K562 (cell line): ENCODE data around the gene EML2. TPM values are rescaled to one million over a fixed set of nuclear protein-coding genes. Genes with fewer than 3 reads are reported as not detected.

ENCODE experiments used
- CBX8 ChIP-seq: fragments of 200-600 bp; sonication (generic); IDR thresholded peaks from 2 replicates; pipeline ENCODE4 v1.6.1; 2012; ENCODE audit warnings: borderline replicate concordance, mixed run types, low read depth, mild to moderate bottlenecking, moderate library complexity, mixed read lengths, low read length, control low read depth, inconsistent platforms; ENCODE audit not compliant: poor library complexity, severe bottlenecking; ENCODE audit errors: extremely low read depth
- CEBPB ChIP-seq: fragments of 450-650 bp; IDR thresholded peaks from 2 replicates; pipeline ENCODE4 v1.6.1; 2016; ENCODE audit warnings: missing genetic modification characterization, missing compliant biosample characterization
- NUFIP1 ChIP-seq: fragments of 450-650 bp; IDR thresholded peaks from 2 replicates; pipeline ENCODE4 v1.6.1; 2018; ENCODE audit not compliant: partially characterized antibody
- PCBP1 ChIP-seq: fragments of 200-400 bp; formaldehyde crosslinking; IDR thresholded peaks from 2 replicates; pipeline ENCODE4 v1.6.1; 2018; ENCODE audit warnings: mild to moderate bottlenecking, low read depth, low read length; ENCODE audit not compliant: poor library complexity, severe bottlenecking
- TCFL5 ChIP-seq: fragments of 250-450 bp; sonication (Bioruptor Pico); conservative IDR thresholded peaks from 2 replicates; pipeline ENCODE4 v1.6.1; 2021; ENCODE audit warnings: mild to moderate bottlenecking, moderate library complexity, matching md5 sums
- WHSC1 ChIP-seq: IDR thresholded peaks from one replicate; pipeline ENCODE4 v1.6.1; 2012; ENCODE audit warnings: low read length, control low read depth, inconsistent platforms
- ZKSCAN1 ChIP-seq: fragments of 150-350 bp; IDR thresholded peaks from 2 replicates; pipeline ENCODE4 v1.6.1; 2016; ENCODE audit warnings: low read depth, low read length
- ZNF140 ChIP-seq: fragments of 250-450 bp; sonication (Bioruptor Pico); IDR thresholded peaks from 2 replicates; pipeline ENCODE4 v1.8.0; 2021; ENCODE audit warnings: moderate library complexity, mild to moderate bottlenecking, inconsistent platforms
- ZNF445 ChIP-seq: fragments of 250-450 bp; sonication (Bioruptor Pico); IDR thresholded peaks from 2 replicates; pipeline ENCODE4 v1.4.0; 2020; ENCODE audit warnings: low read depth, mild to moderate bottlenecking, moderate library complexity
- ZNF583 ChIP-seq: fragments of 250-450 bp; sonication (Bioruptor Pico); IDR thresholded peaks from 2 replicates; pipeline ENCODE4 v1.4.0; 2020
- polyA plus RNA-seq, 8 experiments: library from polyadenylated mRNA; depleted of rRNA in 4 of 8; stranded (reverse) in 5 of 8; unstranded in 3 of 8; fragments of >200 nt; fragmentation: Nextera tagmentation in 2 of 8; fragmentation: Illumina TruSeq in 1 of 8; extraction: Ambion mirVana in 2 of 8; extraction: Trizol in 1 of 8; gene quantifications; 2 replicates each; pipeline versions ENCODE4 v1.2.1 to v1.2.3, GENCODE V29; 2011 to 2014; ENCODE audit warnings: inconsistent platforms in 1 of 8, missing spikeins in 1 of 8
- total RNA-seq, 7 experiments: library from RNA; depleted of rRNA in 6 of 7; stranded (reverse); fragments of >200 nt in 6 of 7; fragmentation: Illumina TruSeq in 2 of 7; extraction: Trizol in 2 of 7; gene quantifications; 2 replicates each; pipeline versions ENCODE4 v1.2.1 to v1.2.3, GENCODE V29; 2011 to 2021; ENCODE audit warnings: low replicate concordance in 1 of 7
- TF ChIP-seq, protein P1 (sequence below): fragments of 250-450 bp; sonication (Bioruptor Pico); IDR thresholded peaks from 2 replicates; pipeline ENCODE4 v1.8.0; 2021; ENCODE audit warnings: mild to moderate bottlenecking, moderate library complexity
- TF ChIP-seq, protein P2 (sequence below), 2 experiments: fragments of 450-650 bp in 1 of 2; sonication (generic) in 1 of 2; formaldehyde crosslinking in 1 of 2; IDR thresholded peaks; 2 replicates each; pipeline versions ENCODE4 v1.7.1 to v1.9.0; 2016 to 2022; ENCODE audit warnings: inconsistent platforms in 1 of 2, mild to moderate bottlenecking in 1 of 2, missing genetic modification reagents in 1 of 2
- TF ChIP-seq, protein P3 (sequence below): fragments of 250-450 bp; sonication (Bioruptor Pico); IDR thresholded peaks from 2 replicates; pipeline ENCODE4 v1.8.0; 2022; ENCODE audit warnings: moderate library complexity, mild to moderate bottlenecking, inconsistent platforms
- TF ChIP-seq, protein P4 (sequence below): sonication (generic); formaldehyde crosslinking; IDR thresholded peaks from 2 replicates; pipeline ENCODE4 v1.8.0; 2022; ENCODE audit warnings: mild to moderate bottlenecking, missing genetic modification reagents

Gene EML2
- total and polyA plus RNA-seq, 9 of the 15 experiments (the other 6 are each of a cell fraction or from before 2014, with no cell fraction given), result 2.6 to 69.6 (median 24.8) TPM

DNA sequence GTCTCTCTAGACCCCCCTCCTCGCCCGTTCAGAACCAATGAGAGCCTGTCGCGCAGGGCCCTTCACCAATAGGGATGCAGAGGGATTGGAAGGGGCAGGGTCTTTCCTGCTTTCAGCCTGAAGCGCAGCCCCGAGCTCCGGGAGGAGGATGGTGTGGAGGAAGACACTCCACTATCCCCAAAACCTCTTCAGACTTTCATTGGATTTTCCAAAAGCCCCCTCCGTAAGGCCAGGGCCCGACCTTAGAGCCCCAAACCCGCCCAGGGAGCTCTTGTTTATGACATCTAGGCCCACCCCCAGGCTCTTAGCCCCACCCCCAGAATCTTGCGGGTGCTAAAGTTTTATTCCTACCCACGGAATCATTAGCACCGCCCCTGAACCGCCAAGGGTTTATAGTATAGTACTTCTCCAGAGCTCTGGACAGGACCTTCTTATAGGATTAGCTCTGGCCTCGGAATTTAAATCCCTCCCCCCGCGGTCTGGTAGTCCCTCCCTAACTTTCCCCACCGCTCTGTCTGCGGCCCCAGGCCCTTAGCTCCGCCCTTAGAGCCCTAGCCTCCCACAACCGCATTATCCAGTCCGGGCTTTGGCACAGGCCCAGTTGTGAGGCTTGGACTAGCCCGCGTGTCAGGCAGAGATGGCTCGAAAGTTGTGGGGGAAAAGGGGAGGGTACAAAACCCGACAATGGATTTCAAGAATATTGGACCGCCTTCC is 6.6 kb upstream of the EML2 start (continued):
- TF ChIP-seq, protein P1, sequence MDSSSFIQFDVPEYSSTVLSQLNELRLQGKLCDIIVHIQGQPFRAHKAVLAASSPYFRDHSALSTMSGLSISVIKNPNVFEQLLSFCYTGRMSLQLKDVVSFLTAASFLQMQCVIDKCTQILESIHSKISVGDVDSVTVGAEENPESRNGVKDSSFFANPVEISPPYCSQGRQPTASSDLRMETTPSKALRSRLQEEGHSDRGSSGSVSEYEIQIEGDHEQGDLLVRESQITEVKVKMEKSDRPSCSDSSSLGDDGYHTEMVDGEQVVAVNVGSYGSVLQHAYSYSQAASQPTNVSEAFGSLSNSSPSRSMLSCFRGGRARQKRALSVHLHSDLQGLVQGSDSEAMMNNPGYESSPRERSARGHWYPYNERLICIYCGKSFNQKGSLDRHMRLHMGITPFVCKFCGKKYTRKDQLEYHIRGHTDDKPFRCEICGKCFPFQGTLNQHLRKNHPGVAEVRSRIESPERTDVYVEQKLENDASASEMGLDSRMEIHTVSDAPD (CRISPR knock-in tag), result no peak
- TF ChIP-seq CEBPB (tag), result no peak
- no peak for TF ChIP-seq WHSC1
- TF ChIP-seq ZNF445 (CRISPR knock-in tag), result no peak
- no peak for TF ChIP-seq PCBP1
- TF ChIP-seq TCFL5 (CRISPR knock-in tag), result no peak
- TF ChIP-seq ZKSCAN1, result peak; percentile 64; the same call in 1 of the 2 replicates
- TF ChIP-seq, protein P2, sequence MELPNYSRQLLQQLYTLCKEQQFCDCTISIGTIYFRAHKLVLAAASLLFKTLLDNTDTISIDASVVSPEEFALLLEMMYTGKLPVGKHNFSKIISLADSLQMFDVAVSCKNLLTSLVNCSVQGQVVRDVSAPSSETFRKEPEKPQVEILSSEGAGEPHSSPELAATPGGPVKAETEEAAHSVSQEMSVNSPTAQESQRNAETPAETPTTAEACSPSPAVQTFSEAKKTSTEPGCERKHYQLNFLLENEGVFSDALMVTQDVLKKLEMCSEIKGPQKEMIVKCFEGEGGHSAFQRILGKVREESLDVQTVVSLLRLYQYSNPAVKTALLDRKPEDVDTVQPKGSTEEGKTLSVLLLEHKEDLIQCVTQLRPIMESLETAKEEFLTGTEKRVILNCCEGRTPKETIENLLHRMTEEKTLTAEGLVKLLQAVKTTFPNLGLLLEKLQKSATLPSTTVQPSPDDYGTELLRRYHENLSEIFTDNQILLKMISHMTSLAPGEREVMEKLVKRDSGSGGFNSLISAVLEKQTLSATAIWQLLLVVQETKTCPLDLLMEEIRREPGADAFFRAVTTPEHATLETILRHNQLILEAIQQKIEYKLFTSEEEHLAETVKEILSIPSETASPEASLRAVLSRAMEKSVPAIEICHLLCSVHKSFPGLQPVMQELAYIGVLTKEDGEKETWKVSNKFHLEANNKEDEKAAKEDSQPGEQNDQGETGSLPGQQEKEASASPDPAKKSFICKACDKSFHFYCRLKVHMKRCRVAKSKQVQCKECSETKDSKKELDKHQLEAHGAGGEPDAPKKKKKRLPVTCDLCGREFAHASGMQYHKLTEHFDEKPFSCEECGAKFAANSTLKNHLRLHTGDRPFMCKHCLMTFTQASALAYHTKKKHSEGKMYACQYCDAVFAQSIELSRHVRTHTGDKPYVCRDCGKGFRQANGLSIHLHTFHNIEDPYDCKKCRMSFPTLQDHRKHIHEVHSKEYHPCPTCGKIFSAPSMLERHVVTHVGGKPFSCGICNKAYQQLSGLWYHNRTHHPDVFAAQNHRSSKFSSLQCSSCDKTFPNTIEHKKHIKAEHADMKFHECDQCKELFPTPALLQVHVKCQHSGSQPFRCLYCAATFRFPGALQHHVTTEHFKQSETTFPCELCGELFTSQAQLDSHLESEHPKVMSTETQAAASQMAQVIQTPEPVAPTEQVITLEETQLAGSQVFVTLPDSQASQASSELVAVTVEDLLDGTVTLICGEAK (IDR thresholded peaks at IDR 0.05), result peak; percentile 83
- TF ChIP-seq, protein P2 (CRISPR knock-in tag; IDR thresholded peaks at IDR 0.05), result no peak
- no peak for TF ChIP-seq ZNF140
- TF ChIP-seq NUFIP1, result peak; percentile 97
- TF ChIP-seq ZNF583 (CRISPR knock-in tag), result no peak
- TF ChIP-seq, protein P3, sequence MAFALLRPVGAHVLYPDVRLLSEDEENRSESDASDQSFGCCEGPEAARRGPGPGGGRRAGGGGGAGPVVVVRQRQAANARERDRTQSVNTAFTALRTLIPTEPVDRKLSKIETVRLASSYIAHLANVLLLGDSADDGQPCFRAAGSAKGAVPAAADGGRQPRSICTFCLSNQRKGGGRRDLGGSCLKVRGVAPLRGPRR (CRISPR knock-in tag), result no peak
- TF ChIP-seq, protein P4, sequence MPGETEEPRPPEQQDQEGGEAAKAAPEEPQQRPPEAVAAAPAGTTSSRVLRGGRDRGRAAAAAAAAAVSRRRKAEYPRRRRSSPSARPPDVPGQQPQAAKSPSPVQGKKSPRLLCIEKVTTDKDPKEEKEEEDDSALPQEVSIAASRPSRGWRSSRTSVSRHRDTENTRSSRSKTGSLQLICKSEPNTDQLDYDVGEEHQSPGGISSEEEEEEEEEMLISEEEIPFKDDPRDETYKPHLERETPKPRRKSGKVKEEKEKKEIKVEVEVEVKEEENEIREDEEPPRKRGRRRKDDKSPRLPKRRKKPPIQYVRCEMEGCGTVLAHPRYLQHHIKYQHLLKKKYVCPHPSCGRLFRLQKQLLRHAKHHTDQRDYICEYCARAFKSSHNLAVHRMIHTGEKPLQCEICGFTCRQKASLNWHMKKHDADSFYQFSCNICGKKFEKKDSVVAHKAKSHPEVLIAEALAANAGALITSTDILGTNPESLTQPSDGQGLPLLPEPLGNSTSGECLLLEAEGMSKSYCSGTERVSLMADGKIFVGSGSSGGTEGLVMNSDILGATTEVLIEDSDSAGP, result no peak
- no peak for TF ChIP-seq CBX8
